Epithelial cell of proximal tubule (primary cell): ENCODE measurements around the gene DNAJC13. TPM values are rescaled to one million over a fixed set of nuclear protein-coding genes. Genes with fewer than 3 reads are reported as not detected.

ENCODE experiments used
- DNase-seq: peaks from one replicate; pipeline ENCODE4 v3.0.0-alpha.2; 2011; ENCODE audit warnings: low read depth
- H3K4me3 ChIP-seq: 2 replicates; pipeline ENCODE4 v1.5.1; 2011; ENCODE audit warnings: low read depth, mild to moderate bottlenecking, low read length
- CTCF ChIP-seq: conservative IDR thresholded peaks from 2 replicates; pipeline ENCODE4 v1.5.1; 2012; ENCODE audit warnings: low read depth, mild to moderate bottlenecking, low read length
- total RNA-seq: library from RNA; depleted of rRNA; stranded (reverse); fragments of >200 nt; gene quantifications from 2 replicates; pipeline ENCODE4 v1.2.3, GENCODE V29; 2015

Gene DNAJC13
- total RNA-seq, 1 donor from 2014 or later: 21.6 TPM

GRCh38 chr3:132414841-132415240 lies 2.5 kb upstream of the DNAJC13 start:
- no peak overlapping the region for H3K4me3 ChIP-seq
- no peak for DNase-seq
- no peak for TF ChIP-seq CTCF

GRCh38 chr3:132416161-132416560 lies 1.1 kb upstream of the DNAJC13 start:
- DNase-seq: no peak
- TF ChIP-seq CTCF: no peak
- H3K4me3 ChIP-seq: no peak overlapping the region

- H3K4me3 ChIP-seq: peak overlapping the region; percentile 96
- peak; percentile 23 for DNase-seq
- no peak for TF ChIP-seq CTCF
Measured at GRCh38 chr3:132417695-132418411, 551 bp downstream of the DNAJC13 start.

- peak overlapping the region; percentile 96 for H3K4me3 ChIP-seq
- no peak for TF ChIP-seq CTCF
- no peak for DNase-seq
Measured at GRCh38 chr3:132418916-132419315, 1.6 kb downstream of the DNAJC13 start.

DNA sequence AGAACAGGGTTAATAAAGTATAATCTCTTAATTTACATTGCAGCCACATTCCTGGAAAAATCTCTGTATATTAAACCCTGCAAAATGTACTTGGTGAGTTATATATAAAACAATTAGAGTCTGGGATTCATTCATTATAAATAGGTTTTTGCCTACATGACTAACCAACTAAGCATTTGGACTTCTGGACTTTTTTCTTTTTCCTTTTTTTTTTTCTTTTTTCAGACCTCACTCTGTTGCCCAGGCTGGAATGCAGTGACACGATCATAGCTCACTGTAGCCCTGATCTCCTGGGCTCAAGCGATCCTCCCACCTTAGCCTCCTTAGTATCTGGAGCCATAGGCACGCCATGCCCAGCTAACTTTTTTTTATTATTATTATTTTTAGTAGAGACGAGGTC lies 4.5 kb downstream of the DNAJC13 start:
- H3K4me3 ChIP-seq: no peak overlapping the region
- no peak for TF ChIP-seq CTCF
- peak; percentile 42 for DNase-seq

- no peak for DNase-seq
- H3K4me3 ChIP-seq: no peak overlapping the region
- no peak for TF ChIP-seq CTCF
Measured at GRCh38 chr3:132422531-132422930, 5.2 kb downstream of the DNAJC13 start.

DNA sequence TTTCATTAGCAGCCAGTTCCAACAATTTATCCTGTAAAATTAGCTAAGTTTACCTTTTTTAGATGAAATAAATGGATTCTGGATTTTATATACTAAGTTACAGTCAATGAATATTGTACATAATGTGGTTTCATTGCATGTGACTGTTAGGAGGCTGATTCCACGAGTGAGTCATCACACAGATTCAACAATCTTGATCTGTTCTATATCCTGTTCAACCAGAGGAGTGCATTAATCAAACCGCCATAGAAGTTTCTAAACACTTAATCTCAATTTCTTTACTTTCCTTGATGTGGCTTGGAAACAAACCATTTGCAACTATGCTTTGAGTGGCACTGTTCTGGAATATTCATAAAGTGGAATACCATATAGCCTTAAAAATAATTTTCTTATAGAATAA lies 15.3 kb downstream of the DNAJC13 start:
- TF ChIP-seq CTCF: no peak

More for the DNA sequence above, 15.3 kb downstream of the DNAJC13 start:
- DNase-seq: peak; percentile 15
- H3K4me3 ChIP-seq: no peak overlapping the region
